NCI-H1092 treated with DMSO at 0.1 percent for 48 hours (cell line): ENCODE data around the gene CD207.
A peak's percentile ranks its signal among the peaks of the same experiment; 100 is the strongest.
"Not testable (repeated sequence)": the region's sequence is repeated elsewhere in the genome, so short reads cannot be mapped to it uniquely, and the experiment has no call there.

Source experiments
- DNase-seq: peaks from one replicate; lab custom pipeline; 2025; lab: John Stamatoyannopoulos, UW

Gene CD207

GRCh38 chr2:70828914-70829824, 6.4 kb downstream of the CD207 start:
- no peak for DNase-seq

DNA sequence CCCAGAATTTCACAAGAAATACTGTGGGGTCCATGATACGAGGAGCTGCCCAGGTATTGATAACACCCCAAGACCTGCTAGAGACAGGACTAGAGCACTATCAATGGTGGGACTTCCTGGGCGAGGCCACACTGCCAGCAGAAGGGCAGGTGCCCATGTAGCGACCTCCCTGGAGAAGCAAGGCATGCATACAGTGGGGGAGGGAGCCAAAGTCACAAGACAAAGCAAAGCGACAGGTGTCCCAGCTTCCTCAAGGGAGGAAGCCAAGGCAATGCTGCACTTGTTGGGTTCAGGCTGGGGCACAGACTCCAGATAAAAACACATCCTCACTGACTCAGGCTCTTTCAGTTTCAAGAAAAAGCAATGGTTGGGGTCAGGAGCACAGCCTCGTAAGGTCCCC, 7.5 kb downstream of the CD207 start:
- DNase-seq: no peak

DNA sequence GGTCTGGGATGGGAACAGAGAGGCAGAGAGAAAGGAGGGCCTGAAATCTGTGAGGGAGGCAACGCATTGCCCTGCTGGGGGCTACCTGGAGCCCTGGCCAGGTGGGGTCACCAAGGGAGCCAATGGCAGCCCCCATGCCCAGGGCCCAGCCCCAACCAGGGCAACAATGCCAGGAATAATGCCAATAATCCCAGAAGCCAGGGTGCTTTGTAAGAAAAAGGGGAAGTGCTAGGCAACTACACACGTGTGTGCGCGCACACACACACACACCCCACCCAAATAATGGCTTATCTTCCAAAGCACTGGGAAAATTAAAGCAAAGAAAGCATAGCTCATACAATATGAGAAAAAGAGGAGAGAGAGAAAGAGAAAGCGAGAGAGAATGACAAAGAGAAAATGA, 8.2 kb downstream of the CD207 start:
- DNase-seq: no peak

DNA sequence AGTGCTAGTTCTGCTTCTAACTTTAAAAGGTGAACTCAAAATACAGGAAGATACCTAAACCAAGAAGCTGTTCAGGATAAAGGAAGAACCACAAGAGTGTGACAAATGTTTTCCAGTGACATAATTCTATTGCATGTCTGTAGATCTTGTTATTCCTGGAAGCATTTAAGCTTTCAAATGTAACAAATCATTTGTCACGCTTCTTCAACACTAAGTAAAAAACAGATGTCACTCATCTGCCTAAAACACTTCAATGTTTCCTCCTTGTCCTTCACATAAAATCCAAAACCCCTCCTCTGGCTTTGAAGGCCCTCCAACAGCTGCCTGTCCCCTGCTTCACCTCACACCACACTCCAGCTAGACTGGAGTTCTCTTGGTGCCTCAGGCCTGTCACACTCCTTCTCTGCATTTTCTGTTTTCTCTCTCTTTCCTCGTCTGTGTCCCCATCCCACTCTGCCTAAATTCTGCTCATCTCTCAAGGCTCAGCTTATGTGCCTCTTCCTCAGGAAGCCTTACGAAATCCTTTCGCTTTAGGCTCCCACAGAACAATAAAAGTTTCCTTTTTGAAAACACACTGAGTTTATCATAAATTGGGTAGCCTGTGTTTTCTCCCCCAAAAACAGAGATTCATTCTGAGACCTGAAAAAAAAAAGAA, 8.8 kb downstream of the CD207 start:
- no peak for DNase-seq

DNA sequence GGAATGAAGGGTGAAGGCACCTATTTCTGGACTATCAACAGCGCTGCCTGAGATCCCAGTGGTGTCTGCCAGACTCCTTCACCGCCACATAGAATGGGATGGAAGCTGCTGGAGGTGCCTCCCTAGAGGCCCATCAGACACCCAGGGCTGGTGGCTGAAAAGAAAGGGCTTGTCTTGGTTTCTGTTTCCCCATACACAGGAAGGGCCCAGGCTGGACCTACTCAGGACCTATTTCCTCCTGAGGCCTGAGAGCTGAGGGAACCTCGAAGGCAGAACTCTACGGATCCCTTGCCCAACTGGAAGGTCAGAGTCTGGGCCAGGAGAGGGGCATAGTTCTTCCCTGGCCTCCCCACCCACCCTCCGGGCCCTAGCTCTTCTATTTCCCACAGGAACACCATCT, 12.4 kb downstream of the CD207 start:
- no peak for DNase-seq

DNA sequence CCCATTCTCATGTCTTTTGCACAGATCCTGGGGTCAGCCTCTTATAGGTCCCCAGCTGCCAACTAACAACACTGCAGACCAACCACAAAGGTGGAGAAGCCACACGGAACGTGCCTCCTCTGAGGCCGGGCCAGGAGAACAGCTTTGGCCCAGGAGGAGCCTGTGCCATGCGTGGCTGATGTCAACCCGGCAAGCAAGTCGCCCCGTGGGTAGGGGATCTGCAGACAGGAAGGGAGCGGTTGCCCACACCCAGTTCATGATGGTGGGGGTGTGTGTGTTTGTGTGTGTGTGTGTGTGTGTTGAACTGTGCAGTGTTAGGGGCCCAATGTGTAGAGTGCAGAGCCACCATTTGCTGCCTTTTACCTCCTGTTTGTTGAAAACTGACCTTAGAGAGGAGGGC, 12.8 kb downstream of the CD207 start:
- no peak for DNase-seq

DNA sequence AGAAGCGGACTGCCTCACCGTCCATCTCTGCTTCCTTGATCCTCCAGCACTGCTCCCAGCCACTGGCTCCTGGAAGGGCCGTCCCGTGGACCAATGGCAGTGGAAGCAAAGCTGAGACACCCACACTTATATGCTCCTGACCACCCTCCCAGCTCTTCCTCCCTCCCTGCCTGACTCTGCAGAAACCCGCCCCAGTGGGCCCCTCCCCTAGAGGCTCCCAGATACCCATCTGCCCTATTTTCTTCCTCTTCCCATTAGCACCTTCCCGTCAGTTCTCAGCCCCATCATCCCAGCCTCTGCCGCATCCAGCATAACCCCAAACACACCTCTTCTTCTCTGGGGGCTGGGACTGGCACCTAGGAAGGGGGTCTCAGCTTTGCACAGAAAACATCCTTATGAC, 15.1 kb downstream of the CD207 start, which contains the start of gene CLEC4F:
CLEC4F (minus strand) TSS at position 101 of the 400 bp plus-strand sequence; CDS start at position 25, 76 bp downstream.
- no peak for DNase-seq

GRCh38 chr2:70817284-70817954, 18.2 kb downstream of the CD207 start:
- no peak for DNase-seq

- no peak for DNase-seq
Measured at GRCh38 chr2:70816726-70817125, 18.9 kb downstream of the CD207 start.

DNA sequence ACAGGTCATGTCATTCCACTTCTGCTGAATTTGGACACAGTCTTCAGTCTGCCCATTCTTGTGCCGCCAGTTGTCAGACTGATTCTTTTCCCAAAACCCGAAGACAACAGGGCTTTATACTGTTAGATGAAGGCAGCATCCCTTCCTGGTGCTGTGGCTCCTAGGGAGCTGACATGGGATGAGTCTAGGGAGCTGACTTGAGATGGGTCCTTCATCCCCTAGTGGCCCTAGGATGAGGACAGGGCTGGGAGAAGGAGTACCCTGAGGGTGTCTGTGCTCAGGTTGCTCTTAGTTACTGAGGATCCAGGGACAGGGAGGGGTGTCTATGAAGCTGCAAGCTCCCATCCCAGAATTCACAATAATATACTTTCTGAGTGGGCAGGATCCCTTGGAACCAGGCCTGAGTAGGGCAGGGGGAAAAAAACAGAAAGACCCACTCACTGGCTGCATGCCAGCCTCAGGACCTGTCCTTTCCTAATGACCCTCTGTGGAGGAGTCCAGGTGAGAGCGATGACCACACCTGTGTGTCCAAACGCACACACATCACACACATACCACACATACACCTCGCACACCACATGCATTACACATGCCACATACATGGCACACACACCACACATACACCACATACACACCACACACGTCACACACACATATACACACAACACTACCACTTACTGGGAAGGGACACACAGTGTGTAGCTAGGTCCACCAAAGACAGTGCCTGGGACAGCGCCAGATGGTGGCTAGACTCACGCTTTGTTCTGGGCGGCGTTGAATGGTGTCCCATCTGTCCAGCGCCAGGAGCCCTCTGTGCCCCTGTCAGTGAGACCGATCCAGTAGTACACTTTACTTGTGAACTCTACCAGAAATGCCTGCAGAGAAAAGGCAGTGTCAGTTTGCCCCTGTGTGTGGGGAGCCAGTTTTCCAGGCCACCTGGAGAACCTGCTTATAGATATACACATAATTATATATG, 26.3 kb downstream of the CD207 start:
- no peak for DNase-seq

GRCh38 chr2:70807828-70808118, 27.8 kb downstream of the CD207 start:
- DNase-seq: no peak

DNA sequence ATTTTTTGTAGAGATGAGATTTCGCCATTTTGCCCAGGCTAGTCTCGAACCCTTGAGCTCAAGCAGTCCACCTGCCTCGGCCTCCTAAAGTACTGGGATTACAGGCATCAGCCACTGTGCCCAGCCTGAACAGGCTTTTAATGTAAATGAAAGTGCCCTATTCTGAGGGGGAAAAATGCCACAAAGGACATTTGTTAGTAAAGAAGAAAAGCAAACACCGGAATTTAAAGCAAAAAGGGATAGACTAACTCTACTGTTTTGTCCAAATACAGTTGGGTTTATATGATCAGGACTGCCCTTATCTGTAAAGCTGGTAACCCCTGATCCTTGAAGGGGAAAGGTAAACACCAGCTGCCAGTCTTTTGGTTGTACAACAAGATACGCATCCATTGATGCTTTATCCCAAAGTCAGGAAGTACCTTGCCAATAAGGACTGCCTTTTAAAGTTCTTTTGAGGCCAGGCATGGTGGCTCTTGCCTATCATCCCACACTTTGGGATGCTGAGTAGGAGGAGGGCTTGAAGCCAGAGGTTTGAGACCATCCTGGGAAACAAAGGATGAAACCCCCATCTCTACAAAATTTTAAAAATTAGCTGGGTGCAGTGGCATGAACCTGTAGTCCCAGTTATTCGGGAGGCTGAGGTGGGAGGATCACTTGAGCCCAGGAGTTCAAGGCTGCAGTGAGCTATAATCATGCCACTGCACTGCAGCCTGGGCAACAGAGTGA, 28.4 kb downstream of the CD207 start:
- DNase-seq: peak; percentile 1

- DNase-seq: no peak
Measured at GRCh38 chr2:70806620-70807019, 29.0 kb downstream of the CD207 start.

DNA sequence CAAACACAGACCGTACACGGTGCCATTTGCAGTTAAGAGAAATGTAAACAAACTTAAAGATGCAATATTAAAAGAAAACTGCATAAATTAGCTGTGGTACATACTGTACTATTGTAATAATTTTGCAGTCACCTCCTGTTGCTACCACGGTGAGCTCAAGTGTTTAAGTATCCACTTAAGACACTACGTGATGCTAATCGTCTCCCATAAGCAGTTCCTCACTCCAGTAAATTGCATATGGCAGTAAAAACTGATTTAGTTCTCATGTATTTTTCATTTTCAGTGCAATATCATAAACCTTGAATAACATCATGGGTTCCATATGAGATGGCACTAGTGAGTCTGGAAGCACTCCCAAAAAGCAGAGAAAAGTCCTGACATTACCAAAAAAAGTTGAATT, 29.6 kb downstream of the CD207 start:
- DNase-seq: peak; percentile 13

DNA sequence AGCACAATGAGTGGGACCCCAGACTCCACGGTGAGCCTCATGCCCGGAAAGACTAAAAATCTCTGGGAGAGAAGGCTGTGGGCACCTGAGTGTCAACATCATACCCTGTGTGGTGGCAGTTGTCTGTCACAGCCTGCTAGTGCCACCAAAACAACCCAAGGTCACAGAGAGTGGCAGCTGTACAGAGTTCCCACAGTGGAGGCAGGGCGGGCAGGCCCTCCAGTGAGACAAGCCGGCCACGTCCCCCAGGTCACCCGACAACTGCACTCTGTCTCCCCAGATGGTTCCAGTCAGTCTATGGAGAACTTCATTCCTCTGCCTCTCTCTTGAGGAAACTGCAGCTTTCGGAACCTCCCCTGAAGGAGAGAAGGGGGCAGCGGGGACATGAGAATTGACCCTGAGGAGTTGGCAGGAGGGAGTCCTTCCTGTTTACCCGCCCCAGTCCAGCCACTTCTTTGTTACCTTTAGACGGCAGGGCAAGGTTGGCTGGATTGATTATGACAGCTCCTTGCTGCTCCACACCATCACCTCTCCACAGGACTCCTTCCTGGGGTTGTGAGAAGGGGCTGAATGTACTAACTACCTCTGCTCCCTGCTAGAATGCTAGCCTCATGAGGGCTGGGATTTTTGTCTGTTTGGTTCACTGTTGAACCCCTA, 33.9 kb downstream of the CD207 start:
- DNase-seq: no peak

DNA sequence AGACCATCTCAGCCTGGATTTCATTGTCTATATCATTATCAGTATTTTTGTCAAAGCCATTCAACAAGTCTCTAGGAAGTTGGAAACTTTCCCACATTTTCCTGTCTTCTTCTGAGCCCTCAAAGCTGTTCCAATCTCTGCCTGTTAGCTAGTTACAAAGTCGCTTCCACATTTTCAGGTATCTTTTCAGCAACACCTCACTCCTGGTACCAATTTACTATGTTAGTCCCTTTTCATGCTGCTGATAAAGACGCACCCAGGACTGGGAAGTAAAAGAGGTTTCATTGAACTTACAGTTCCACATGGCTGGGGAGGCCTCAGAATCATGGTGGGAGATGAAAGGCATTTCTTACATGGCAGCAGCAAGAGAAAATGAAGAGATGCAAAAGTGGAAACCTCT, 35.9 kb downstream of the CD207 start:
- DNase-seq: no peak

GRCh38 chr2:70797996-70798395, 37.6 kb downstream of the CD207 start:
- DNase-seq: not testable (repeated sequence)

DNA sequence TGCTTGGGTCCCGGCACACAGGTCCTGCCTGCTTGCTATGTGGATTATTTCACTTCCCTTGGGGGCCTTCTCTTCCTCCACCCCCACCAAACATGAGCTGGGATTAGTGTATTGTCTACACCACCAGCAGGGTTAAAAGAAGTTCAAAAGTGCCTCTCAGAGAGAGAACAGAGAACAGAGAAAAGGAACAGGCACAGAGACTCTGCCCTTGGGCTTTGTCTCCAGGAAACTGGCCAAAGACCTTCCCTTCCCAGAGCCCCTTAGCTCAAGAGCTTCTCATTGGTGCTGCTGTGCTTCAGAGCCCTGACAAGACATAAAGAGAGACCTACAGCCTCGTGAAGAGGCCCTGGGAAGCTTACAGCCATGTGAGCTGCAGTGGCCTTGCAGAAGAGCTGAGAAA, 38.1 kb downstream of the CD207 start:
- DNase-seq: no peak

- DNase-seq: no peak
Measured at GRCh38 chr2:70796262-70796661, 39.4 kb downstream of the CD207 start.

DNA sequence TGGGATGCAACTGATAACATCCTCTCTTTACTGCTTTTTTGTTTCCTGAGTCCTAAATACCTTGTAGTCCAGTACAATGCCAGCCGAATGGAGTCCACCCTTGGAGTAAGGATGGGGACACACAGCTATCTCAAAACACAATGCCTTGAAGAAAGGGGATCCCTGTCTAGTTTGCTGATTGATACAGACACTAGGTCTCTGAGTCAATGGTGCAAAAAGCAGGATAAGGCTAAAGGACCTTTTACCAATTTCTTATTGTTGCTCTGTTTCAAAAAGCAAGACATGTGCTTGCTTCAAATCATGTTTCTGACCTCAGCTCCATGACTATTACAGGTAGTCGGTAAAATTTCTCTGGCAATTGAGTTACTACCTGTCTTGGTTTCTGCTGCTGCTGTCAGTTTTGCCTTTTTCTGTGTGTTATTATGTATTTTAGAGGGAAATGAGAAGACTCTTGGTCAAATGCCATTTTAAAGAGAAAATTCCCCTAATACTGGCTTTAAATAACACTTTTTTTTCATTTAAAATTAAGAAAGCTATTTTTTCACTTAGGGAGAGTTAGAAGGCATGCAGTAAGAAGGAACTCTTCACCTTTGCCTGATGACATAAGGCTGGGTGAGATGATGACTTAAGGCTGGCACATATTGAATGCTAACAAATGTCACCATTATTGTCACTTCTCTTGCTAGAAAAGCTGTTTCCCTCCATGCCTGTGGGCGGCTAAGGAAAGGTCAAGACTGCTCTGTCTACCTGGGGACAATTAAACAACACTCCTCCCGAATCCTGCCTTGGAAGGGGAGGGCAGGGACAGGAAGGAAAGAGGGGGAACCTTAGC, 40.2 kb downstream of the CD207 start:
- no peak for DNase-seq
